GM11168 (cell line): Measurements from ENCODE around the gene LCNL1.

ENCODE experiments used
- in situ Hi-C: fragments of 300-500 bp; cut with MboI; formaldehyde crosslinking; loops from one replicate; pipeline ENCODE4 v1.12.0; 2022; ENCODE audit warnings: low sequenced_read_pairs; ENCODE audit not compliant: unreplicated experiment

LCNL1 gene

DNA sequence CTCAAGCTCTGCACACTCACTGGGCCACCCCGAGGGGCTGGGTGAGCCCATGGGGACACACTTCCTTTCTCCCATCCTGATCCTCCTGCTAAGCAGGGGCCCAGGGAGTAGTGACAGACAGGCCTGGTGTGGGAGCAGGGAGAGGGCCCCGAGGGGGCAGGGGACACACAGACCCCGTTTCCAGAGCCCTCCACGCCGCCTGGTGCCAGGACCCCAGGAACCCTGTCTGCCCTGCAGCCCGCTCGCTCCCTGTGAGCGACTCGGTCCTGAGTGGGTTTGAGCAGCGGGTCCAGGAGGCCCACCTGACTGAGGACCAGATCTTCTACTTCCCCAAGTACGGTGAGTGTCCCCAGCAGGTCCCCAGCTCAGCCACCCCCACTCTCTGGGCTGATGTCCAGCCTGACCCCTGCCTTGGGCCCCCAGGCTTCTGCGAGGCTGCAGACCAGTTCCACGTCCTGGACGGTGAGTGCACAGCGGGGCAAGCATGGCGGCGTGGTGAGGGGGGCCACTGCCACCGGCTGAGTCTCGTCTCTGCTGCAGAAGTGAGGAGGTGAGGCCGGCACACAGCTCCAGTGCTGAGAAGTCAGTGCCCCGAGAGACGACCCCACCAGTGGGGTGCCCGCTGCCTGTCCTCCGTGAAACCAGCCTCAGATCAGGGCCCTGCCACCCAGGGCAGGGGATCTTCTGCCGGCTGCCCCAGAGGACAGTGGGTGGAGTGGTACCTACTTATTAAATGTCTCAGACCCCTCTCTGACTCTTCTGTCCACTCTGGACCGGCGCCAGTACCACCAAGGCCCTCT is 36.4 kb upstream of the LCNL1 start:
- in situ Hi-C loops: no loop called here

DNA sequence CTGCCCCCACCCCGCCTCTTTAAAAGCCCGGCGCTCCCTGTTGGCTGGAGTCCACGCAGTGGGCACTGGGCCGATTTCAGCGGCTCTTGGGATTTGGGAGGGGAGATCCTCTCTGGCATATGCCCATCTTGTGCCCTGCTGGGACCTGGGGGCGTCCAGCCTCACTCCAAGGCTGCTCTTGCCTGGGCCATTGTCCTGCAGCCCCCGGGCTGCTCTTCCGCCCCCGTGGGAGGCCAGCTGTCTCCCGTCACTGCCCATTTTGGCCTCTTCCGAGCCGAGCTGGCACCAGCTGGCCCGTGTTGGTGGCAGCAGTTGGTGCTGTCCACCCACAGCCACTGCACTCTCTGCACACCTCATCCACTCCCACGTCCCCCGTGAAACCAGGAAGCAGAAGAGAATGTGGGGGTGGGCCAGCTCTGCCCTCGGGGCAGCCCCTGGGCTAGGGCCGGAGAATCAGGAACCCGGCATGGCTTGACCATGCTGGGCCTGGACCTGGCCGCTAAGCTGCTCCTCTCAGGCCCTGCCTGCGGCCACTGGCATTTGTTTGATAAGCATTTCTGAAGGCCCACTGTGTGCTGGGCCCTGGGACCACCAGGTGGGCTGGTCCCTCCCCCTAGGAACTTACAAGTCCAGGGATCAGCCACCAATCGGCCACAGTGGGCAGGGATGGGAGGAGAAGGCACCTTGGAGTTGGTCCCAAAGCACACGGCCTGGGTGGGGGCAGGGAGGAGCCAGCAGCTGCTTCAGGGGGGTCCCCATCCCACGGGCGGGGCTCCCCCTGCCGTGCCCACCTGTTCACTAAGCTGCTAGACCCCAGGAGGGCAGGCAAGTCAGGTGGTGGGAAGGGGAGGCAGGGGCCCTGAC is 35.5 kb upstream of the LCNL1 start:
- in situ Hi-C loops: no loop called here

DNA sequence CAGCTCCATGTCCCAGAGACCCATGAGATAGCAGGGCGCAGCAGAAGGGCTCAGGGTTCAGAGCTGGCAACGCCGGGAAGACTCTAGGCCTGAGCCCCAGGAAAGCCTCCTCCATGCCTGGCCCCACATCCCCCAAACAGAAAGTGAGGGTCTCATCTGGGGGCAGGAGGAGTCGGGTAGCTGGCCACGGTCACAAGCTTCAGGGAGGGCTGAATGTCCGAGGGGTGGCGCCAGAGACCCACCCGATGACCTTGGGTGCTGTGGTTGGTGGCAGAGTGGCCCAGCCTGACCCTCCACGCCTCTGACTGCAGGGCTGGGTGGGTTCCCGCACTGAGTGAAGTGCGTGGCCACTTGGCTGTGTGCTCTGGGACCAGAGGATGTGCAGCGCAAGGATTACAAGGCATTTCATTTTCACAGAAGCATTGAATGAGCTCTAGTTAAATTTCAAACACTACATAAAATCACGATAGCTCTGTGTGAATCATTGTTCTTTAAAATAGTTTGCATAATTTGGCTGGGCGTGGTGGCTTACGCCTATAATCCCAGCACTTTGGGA is 34.8 kb upstream of the LCNL1 start:
- in situ Hi-C loops: no loop called here

DNA sequence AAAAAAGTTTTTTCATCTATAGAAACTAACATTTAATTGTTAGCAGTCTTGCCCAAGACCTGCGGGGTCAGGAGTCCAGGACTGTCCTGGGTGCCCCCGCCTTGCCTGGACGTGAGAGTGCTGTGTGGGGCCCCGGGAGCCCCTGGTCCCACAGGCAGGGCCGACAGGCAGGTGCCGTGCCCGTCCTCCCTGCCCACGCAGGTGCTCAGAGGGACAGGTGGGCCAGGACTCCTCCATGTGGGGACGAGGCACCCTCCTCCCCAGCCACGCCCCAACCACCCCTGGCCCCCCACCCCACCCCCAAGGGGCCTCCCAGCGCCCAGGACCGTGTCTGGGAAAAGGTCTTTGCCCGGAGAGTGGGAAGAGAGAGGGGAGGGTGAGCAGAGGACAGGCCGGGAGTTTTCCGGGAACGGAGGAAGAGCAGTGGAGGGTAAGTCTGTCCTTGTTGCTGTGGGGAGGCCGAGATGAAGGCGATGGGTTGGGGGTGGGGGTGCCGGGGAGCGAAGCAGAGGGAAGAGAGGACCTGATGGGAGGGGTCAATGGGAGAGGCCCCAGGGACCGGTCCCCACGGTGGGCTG is 33.5 kb upstream of the LCNL1 start:
- in situ Hi-C loops: no loop called here

DNA sequence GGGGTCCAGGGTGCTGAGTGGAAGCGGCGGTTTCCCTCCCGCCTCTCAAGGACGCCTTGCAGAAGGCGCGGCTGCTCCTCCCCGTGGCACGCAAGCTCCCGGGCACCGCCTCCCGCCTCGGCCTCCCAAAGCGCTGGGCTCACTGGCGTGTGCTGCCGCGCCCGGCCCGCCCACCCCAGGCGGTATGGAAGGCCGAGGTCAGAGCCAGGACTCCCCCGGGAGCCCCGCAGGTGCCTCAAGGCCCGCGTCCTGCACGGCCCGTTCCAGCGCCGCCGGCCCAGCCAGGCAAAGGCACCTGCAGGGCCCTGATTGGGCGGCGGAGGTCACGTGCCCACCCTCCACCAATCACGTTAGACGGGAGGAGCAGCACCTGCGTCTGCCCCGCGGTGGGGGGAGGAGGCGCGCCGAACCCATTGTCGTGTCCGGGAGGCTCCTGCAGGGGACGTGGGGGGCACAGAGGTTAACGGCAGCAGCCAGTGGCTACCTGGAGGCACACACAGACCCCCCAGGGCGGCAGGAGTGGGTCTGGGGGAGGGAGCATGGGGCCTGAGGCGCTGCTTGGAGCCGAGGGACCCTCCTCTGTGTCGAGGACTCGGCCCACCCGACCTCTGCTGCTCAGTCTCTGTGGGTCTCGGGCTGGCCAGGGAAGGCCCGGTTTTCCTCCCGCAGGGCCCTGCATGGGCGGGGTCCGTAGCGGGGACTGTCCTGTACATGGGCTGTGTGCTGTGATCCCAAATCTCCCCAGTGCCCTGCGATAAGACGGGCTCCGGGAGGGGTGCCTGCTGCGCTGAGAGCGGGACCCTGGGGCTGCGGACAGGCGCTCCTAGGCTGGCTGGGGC is 32.8 kb upstream of the LCNL1 start:
- in situ Hi-C loops: no loop called here

DNA sequence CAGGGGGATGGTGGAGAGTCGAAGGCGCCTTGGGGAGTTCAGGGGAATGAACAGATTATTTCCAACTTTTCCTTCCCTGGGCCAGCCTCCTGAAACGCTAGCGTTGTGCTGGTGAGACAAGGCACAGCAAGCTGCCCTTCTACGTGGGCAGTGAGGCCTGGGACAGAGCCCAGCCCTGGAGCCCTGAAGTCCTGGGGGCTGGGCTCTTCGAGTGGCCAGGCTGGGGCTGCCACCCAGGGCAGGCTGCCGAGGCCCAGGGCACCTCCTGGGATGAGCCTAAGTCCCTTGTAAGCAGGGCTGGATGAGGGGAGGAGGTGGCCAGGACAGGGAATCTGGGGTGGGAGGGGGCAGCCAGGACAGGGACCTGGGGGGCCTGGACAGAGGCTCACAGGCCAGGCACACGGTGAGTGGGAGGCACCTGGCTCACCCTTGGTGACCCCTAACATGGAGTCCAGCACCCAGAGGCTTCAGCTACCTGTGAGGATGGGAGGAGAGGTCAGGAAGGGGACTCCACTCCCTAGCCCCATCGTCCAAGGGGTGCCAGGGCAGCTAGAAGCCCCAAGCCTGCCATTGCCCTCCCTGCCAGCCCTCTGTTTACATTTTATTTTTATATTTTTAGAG is 32.0 kb upstream of the LCNL1 start:
- in situ Hi-C loops: no loop called here

DNA sequence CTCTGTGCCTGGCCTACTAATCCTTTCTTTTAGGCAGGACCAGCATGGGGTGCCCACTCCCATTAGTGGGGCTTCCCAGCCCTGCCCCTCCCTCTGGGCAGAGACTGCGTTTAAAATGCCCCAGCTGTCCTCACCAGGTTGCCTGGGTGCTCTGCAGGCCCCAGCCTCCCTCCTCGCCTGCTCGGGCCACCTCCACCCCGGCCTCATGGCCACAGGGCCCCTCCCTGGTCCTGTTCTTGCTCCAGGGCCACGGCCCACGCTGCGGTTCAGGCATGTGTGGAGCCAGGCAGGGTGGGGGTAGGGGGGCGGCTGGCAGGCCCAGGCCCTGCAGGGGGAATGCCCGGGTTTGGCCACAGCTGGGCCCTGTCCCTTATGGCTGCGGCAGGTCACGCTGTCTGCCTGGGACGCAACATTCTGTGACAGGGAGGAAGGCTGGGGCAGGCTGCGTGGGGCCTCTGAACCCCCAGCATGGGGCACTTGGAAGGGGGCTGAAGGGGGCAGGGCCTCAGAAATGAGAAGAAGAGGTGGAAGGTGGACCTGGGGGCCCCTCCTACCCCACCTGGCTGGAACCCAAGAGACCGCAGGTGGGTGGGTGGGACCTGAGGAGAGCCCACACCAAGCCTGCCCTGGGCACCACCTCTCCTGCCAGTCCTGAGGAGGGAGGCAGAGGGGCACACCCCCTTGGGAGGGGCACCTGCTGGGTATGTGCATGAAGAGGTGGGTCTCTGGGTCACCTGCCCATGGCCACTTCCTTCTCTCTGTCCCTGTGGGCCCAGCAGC is 31.1 kb upstream of the LCNL1 start, which contains the start of gene LCN12:
Gene LCN12 (plus strand): TSS at position 733 of the 780 bp plus-strand sequence. CDS start 55 bp downstream, outside the sequence.
- in situ Hi-C loops: no loop called here

DNA sequence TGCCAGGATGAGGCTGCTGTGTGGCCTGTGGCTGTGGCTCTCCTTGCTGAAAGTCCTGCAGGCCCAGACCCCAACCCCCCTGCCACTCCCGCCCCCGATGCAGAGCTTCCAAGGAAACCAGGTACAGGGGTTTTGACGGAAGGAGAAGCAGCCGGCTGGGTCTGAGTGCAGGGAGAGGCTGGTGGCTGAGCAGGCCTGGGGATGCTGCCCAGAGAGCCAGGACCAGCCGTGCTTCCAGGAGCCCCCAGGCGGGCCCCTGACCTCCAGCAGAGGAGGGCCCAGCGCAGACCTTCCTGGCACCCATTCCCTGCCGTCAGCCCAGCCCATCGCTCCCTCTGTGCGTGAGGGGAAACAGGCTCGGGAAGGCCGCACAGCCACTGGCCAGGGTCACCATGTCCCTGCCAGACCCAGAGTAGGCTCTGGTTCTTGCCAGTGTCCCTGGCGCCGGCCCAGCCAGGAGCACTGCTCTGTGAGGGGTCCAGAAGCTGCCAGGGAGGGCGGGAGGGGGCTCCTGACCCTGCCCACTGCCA is 30.4 kb upstream of the LCNL1 start:
- in situ Hi-C loops: no loop called here

DNA sequence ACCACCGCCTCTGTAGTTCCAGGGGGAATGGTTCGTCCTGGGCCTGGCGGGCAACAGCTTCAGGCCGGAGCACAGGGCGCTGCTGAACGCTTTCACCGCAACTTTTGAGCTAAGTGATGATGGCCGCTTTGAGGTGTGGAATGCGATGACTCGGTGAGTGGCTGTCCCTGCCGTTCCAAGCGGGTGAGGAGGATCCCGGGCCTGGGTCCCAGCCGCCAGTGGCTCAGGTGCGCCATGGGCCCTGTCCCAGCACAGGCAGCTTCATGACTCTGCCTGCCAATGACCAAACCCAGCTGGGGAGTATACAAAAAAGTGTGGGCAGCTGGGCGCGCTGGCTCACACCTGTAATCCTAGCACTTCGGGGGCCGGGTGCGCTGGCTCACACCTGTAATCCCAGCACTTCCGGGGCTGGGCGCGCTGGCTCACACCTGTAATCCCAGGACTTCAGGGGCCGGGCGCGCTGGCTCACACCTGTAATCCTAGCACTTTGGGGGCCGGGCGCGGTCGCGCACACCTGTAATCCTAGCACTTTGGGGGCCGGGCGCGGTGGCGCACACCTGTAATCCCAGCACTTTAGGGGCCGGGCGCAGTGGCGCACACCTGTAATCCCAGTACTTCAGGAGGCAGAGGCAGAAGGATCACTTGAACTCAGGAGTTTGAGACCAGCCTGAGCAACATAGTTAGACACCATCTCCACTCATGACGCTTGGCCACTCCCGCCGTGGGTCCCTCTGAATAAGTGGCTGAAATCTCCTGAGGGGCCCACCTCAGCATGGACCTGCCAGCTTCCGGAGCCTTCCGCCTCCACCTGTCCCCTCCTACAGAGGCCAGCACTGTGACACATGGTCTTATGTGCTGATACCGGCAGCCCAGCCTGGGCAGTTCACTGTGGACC is 29.7 kb upstream of the LCNL1 start:
- in situ Hi-C loops: no loop called here

DNA sequence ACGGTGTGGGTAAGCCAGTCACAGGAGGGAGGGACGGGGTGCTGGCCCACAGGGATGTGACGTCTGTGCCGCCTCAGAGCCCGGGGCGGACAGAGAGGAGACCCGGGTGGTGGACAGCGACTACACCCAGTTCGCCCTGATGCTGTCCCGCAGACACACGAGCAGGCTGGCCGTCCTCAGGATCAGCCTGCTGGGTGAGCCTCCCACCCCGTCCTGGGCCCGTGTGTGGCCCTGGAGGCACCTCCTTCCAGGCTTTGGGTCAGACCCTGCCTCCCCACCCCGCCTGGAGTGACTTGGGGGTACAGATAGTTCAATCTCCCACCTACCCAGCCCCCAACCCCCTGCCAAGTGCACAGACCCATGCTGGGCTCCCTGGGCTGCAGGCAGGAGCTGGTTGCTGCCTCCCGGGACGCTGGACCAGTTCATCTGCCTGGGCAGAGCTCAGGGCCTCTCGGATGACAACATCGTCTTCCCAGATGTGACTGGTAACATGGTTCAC is 29.0 kb upstream of the LCNL1 start:
- in situ Hi-C loops: no loop called here

DNA sequence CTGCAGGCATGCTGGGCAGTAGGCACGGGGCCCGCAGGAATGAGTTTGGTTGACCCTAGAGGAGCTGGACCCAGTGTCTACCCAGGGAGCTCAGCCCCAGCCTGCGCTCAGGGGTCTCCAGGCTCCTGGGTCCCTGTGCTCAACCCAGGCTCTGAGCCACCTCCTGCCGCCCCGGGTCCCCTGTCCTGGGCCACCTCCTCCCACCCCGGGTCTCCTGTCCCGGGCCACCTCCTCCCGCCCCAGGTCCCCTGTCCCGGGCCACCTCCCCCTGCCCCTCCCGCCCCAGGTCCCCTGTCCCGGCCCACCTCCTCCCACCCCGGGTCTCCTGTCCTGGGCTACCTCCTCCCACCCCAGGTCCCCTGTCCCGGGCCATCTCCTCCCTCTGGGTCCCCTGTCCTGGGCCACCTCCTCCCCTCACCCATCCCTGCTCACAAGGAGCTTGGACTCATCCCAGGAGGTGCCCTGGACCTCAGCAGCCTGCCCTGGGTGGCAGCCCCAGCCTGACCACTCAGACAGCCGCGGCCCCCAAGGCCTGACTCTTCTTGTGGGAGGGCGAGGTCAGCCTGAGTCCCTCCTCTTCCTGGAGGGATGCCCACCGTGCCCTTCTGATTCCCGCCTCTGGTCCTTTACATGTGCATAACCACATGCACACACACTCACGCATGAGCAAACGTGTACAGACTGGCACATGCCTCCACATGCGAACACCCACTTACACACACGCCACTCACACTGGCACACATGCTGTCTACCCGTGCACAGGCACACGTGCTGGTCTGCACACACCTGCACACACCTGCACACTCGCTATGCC is 28.3 kb upstream of the LCNL1 start:
- in situ Hi-C loops: no loop called here

DNA sequence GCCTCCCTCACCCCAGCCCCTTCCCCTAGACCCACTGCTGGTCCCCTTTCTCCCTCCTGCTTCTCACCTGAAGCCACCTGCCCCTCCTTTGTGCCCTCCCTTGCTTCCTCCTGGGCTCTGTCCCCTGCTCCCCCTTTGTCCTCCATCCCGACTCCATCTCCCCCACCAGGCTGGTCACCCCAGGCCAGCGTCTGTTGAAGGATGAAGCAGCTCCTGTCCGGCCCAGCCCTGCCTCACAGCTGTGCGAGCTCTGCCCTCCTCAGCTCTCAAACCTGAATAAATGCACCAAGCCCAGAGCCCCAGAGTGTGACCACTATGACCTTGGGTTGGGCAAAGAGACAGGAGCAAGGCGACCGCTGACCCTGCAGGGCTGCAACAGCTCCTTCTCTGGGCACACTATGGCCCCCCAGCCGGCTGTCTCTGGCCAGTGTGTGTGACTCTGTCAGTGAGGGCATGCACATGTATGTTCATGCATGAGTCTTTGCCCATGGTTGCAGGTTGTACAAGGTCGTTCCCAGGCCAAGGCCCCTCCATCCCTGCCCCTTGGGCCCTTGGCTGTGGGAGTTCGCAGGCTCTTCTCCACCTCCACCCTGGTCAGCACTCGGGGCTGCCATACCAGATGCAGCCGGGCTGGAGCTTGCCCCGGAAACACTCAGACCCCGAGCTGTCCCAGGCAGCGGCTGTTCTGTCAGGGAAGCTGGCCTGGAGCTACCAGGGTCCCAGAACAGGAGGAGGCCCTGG is 27.4 kb upstream of the LCNL1 start:
- in situ Hi-C loops: no loop called here

DNA sequence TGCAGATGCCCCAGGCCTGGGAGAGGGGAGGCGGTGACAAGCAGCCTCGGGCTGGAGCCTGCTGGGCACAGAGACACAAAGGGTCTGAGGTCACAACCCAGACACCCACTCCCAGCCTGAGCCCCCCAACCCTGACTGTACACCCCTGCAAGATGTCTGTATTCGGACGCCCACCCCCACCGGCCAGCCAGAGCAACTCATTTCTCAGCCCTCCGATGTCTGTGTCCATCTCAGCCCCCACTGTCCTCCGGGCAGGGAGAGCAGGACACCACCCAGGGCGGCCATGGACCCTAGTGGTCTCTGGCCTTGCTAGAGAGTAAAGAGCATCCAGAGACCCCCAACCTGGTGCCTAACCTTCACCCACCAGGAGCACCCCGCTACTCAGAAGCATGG is 26.9 kb upstream of the LCNL1 start:
- in situ Hi-C loops: no loop called here

DNA sequence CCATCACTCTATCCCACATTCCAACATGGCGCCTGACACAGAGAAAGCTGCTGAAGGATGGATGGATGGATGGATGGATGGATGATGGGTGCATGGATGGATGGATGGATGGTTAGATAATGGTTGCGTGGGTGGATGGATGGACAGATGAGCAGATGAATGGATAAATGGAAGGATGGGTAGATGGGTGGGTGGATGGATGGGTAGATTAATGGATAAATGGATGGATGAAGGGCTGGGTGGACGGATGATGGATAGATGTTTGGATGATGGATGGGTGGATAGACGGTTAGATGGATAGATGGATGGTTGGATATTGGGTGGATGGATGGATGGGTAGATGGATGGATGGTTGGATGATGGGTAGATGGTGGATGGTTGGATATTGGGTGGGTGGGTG is 26.2 kb upstream of the LCNL1 start:
- in situ Hi-C loops: no loop called here

DNA sequence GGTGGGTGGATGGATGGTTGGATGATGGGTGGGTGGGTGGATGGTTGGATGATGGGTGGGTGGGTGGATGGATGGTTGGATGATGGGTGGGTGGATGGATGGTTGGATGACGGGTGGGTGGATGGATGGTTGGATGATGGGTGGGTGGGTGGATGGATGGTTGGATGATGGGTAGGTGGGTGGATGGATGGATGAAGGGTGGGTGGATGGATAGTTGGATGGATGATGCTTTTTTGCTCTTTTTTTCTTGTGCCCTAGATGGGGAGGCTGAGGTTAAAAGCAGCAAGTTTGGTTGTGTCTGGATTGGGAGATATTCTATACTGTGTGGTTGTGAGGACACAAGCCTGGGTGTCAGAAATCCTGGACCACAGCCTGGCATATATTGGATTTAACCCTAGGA is 25.3 kb upstream of the LCNL1 start:
- in situ Hi-C loops: no loop called here

DNA sequence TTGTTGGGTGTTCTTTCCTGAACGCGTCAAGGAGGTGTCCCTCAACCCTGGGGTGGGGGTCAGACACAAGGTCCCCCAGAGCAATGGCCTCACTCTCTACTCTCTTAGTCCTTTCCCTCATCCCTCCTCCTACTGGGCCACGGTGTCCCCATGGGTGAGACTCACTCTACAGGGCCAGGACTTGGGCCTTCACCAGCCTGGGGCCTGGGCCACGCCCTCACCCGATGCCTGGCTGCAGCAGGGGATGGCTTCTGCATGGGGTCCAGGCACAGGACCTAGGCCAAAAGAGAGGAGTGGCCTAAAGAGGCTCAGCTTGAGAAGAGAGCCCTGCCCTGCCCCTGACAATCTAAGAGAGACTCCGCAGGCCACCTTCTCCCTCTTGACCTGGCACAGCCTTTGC is 24.9 kb upstream of the LCNL1 start:
- in situ Hi-C loops: no loop called here
